ENCODE results near the gene YAF2. TPM values are rescaled to one million over a fixed set of nuclear protein-coding genes. Genes with fewer than 3 reads are reported as not detected.

YAF2 gene
- total RNA-seq, 1 donor: 17.3 TPM

- no peak for TF ChIP-seq CTCF (IDR thresholded peaks at IDR 0.05; ENCODE audit: insufficient read depth, low read length)
- DNase-seq (ENCODE audit: low read depth): no peak
- no peak overlapping the region for H3K4me3 ChIP-seq (ENCODE audit: low read depth, low read length)
Observed at GRCh38 chr12:42124764-42125387, 113.2 kb downstream of the YAF2 start.

GRCh38 chr12:42119085-42119633 lies 118.9 kb downstream of the YAF2 start:
- no peak overlapping the region for H3K4me3 ChIP-seq (ENCODE audit: low read depth, low read length)
- TF ChIP-seq CTCF (IDR thresholded peaks at IDR 0.05; ENCODE audit: insufficient read depth, low read length): no peak
- peak; percentile 79 for DNase-seq (ENCODE audit: low read depth)

GRCh38 chr12:42118136-42118879 lies 119.7 kb downstream of the YAF2 start:
- no peak for DNase-seq (ENCODE audit: low read depth)
- no peak for TF ChIP-seq CTCF (IDR thresholded peaks at IDR 0.05; ENCODE audit: insufficient read depth, low read length)
- H3K4me3 ChIP-seq (ENCODE audit: low read depth, low read length): no peak overlapping the region

- no peak overlapping the region for H3K4me3 ChIP-seq (ENCODE audit: low read depth, low read length)
- no peak for DNase-seq (ENCODE audit: low read depth)
- TF ChIP-seq CTCF (IDR thresholded peaks at IDR 0.05; ENCODE audit: insufficient read depth, low read length): no peak
Observed at GRCh38 chr12:42109031-42109430, 129.0 kb downstream of the YAF2 start.

Other genes starting within 250 kb of the YAF2 start
- gene GXYLT1, start 93.4 kb downstream of the YAF2 start, total RNA-seq (ENCODE audit: low replicate concordance): 6.1 and 9.8 TPM in 2 replicates
- 40.1 and 130 TPM in 2 replicates for gene ZCRB1, start 87.8 kb upstream of the YAF2 start, total RNA-seq (ENCODE audit: low replicate concordance)
- 74.7 and 82.7 TPM in 2 replicates for gene PPHLN1, start 87.9 kb upstream of the YAF2 start, total RNA-seq (ENCODE audit: low replicate concordance)

Measured in fibroblast of the aortic adventitia (primary cell).